Loucy (cell line): Measurements from ENCODE around the gene GNB1L.
A peak's percentile ranks its signal among the peaks of the same experiment; 100 is the strongest.

Source experiments
- H2AFZ ChIP-seq: fragments of 200-600 bp; sonication (generic); 2 replicates; pipeline ENCODE4 v1.6.0; 2016; ENCODE audit warnings: antibody characterized with exemption, mild to moderate bottlenecking, low read length, moderate library complexity
- H3F3A ChIP-seq: fragments of 200-600 bp; 2 replicates; pipeline ENCODE4 v1.6.0; 2016; ENCODE audit warnings: antibody characterized with exemption, low read depth, mild to moderate bottlenecking
- H3K27me3 ChIP-seq: fragments of 200-600 bp; sonication (generic); 2 replicates; pipeline ENCODE4 v1.6.1; 2014; ENCODE audit warnings: low read length, mild to moderate bottlenecking; ENCODE audit not compliant: insufficient read depth, poor library complexity, severe bottlenecking
- H3K36me3 ChIP-seq: fragments of 200-600 bp; sonication (generic); 2 replicates; pipeline ENCODE4 v1.6.1; 2016; ENCODE audit warnings: low read length; ENCODE audit not compliant: insufficient read depth
- H3K4me1 ChIP-seq: fragments of 200-600 bp; sonication (generic); 2 replicates; pipeline ENCODE4 v1.5.1; 2014; ENCODE audit warnings: low read length, mild to moderate bottlenecking; ENCODE audit not compliant: insufficient read depth, poor library complexity, severe bottlenecking
- H3K4me2 ChIP-seq: fragments of 200-600 bp; sonication (generic); 2 replicates; pipeline ENCODE4 v1.6.0; 2014; ENCODE audit warnings: antibody characterized with exemption, low read length, low read depth, mild to moderate bottlenecking; ENCODE audit not compliant: poor library complexity, severe bottlenecking
- H3K4me3 ChIP-seq: fragments of 200-600 bp; sonication (generic); 2 replicates; pipeline ENCODE4 v1.5.1; 2014; ENCODE audit warnings: low read length, mild to moderate bottlenecking, mixed read lengths; ENCODE audit not compliant: poor library complexity, severe bottlenecking
- H3K79me2 ChIP-seq: fragments of 200-600 bp; sonication (generic); 2 replicates; pipeline ENCODE4 v1.6.1; 2014; ENCODE audit warnings: low read length; ENCODE audit not compliant: insufficient read depth
- H3K9ac ChIP-seq: fragments of 200-600 bp; sonication (generic); 2 replicates; pipeline ENCODE4 v1.6.0; 2014; ENCODE audit warnings: mild to moderate bottlenecking, low read depth, low read length, moderate library complexity; ENCODE audit not compliant: poor library complexity, severe bottlenecking
- H3K9me2 ChIP-seq: fragments of 200-600 bp; sonication (generic); replicated peaks from 2 replicates; pipeline ENCODE4 v1.6.1; 2016; ENCODE audit warnings: low read depth, low read length, mixed read lengths
- H3K9me3 ChIP-seq: fragments of 200-600 bp; sonication (generic); 2 replicates; pipeline ENCODE4 v1.6.1; 2014; ENCODE audit warnings: mild to moderate bottlenecking, antibody characterized with exemption, low read length, low read depth; ENCODE audit not compliant: insufficient read depth
- H4K20me1 ChIP-seq: fragments of 200-600 bp; sonication (generic); 2 replicates; pipeline ENCODE4 v1.6.0; 2014; ENCODE audit warnings: antibody characterized with exemption, low read length, mild to moderate bottlenecking; ENCODE audit not compliant: insufficient read depth, poor library complexity, severe bottlenecking
- CTCF ChIP-seq: fragments of 200-600 bp; sonication (generic); conservative IDR thresholded peaks from 2 replicates; pipeline ENCODE4 v1.5.1; 2014; ENCODE audit warnings: mild to moderate bottlenecking, antibody characterized with exemption, low read length
- EZH2phosphoT487 ChIP-seq: fragments of 200-600 bp; IDR thresholded peaks from 2 replicates; pipeline ENCODE4 v1.6.1; 2018; ENCODE audit warnings: antibody characterized with exemption, mild to moderate bottlenecking, moderate library complexity, borderline replicate concordance

Gene GNB1L

GRCh38 chr22:19753996-19754700 lies 100.5 kb downstream of the GNB1L start:
- Histone ChIP-seq H3K9me2 (no peaks in the 10 kb centered on the region), H4K20me1 (no peaks in the 10 kb centered on the region), H3K4me3 (no peak overlapping the region), H3F3A (no peaks in the 10 kb centered on the region), H3K36me3 (no peaks in the 10 kb centered on the region), H3K4me2 (no peak overlapping the region), H3K4me1 (no peaks in the 10 kb centered on the region), H3K9ac (no peak overlapping the region), H3K27me3 (no peaks in the 10 kb centered on the region), H2AFZ (no peak overlapping the region), H3K79me2 (no peaks in the 10 kb centered on the region), H3K9me3 (no peaks in the 10 kb centered on the region)
- TF ChIP-seq EZH2phosphoT487 (no peak), CTCF (no peak)

- Histone ChIP-seq H3K4me3 (no peak overlapping the region), H4K20me1 (no peaks in the 10 kb centered on the region), H2AFZ (no peak overlapping the region), H3K27me3 (no peaks in the 10 kb centered on the region), H3K9me2 (no peaks in the 10 kb centered on the region), H3K9me3 (no peaks in the 10 kb centered on the region), H3K79me2 (no peaks in the 10 kb centered on the region), H3K36me3 (no peaks in the 10 kb centered on the region), H3F3A (no peaks in the 10 kb centered on the region), H3K9ac (no peak overlapping the region), H3K4me1 (no peaks in the 10 kb centered on the region), H3K4me2 (no peak overlapping the region)
- TF ChIP-seq EZH2phosphoT487 (no peak), CTCF (peak; percentile 47)
Observed at GRCh38 chr22:19753090-19753842, 101.4 kb downstream of the GNB1L start.

GRCh38 chr22:19751497-19752245 lies 103.0 kb downstream of the GNB1L start:
- no peaks in the 10 kb centered on the region for H3K4me1 ChIP-seq
- no peaks in the 10 kb centered on the region for H3K9me2 ChIP-seq
- H3K79me2 ChIP-seq: no peaks in the 10 kb centered on the region
- H3F3A ChIP-seq: no peaks in the 10 kb centered on the region
- H3K36me3 ChIP-seq: no peaks in the 10 kb centered on the region
- H3K9me3 ChIP-seq: no peaks in the 10 kb centered on the region
- TF ChIP-seq EZH2phosphoT487: no peak
- no peak for TF ChIP-seq CTCF
- no peak overlapping the region for H2AFZ ChIP-seq
- no peak overlapping the region for H3K4me3 ChIP-seq
- no peaks in the 10 kb centered on the region for H3K27me3 ChIP-seq
- H4K20me1 ChIP-seq: no peaks in the 10 kb centered on the region
- H3K9ac ChIP-seq: no peak overlapping the region
- H3K4me2 ChIP-seq: no peak overlapping the region
